H1 (cell line): ENCODE results near the gene S100P.

Experiments used
- CHD1 ChIP-seq: IDR thresholded peaks from 2 replicates; pipeline ENCODE4 v1.6.1; 2012; ENCODE audit warnings: low read depth, low read length, improper control_type of control experiment
- CTCF ChIP-seq, 3 experiments: IDR thresholded peaks; 1 replicate in 2 of 3; 2 replicates in 1 of 3; pipeline versions ENCODE4 v1.5.1 to v1.6.1; 2011; ENCODE audit warnings: low read length in 3 of 3, mild to moderate bottlenecking in 3 of 3, inconsistent platforms in 2 of 3, low read depth in 1 of 3, moderate library complexity in 1 of 3; ENCODE audit not compliant: insufficient read depth in 1 of 3; ENCODE audit errors: control extremely low read depth in 1 of 3
- EZH2 ChIP-seq: fragments of 200-600 bp; sonication (generic); IDR thresholded peaks from 2 replicates; pipeline ENCODE4 v1.7.1; 2012; ENCODE audit warnings: low read depth, mild to moderate bottlenecking, moderate library complexity, low read length, inconsistent platforms; ENCODE audit not compliant: severe bottlenecking
- FOSL1 ChIP-seq: IDR thresholded peaks from 2 replicates; pipeline ENCODE4 v1.6.1; 2011; ENCODE audit warnings: mild to moderate bottlenecking, low read depth, low read length, moderate library complexity; ENCODE audit not compliant: insufficient read depth
- POLR2A ChIP-seq, 2 experiments: IDR thresholded peaks; 1 replicate in 1 of 2; 2 replicates in 1 of 2; pipeline ENCODE4 v1.6.1; 2011; ENCODE audit warnings: low read depth in 2 of 2, low read length in 2 of 2, mild to moderate bottlenecking in 2 of 2; ENCODE audit errors: control extremely low read depth in 1 of 2
- RNF2 ChIP-seq: fragments of 200-900, 300-1000 bp; sonication (generic); IDR thresholded peaks from 2 replicates; pipeline ENCODE4 v1.7.1; 2016; ENCODE audit warnings: borderline replicate concordance, low read depth, mild to moderate bottlenecking, antibody characterized with exemption, low read length; ENCODE audit not compliant: poor library complexity, severe bottlenecking; ENCODE audit errors: missing control alignments
- TBP ChIP-seq: IDR thresholded peaks from 2 replicates; pipeline ENCODE4 v1.6.1; 2011; ENCODE audit warnings: low read depth, low read length, improper control_type of control experiment
- TEAD4 ChIP-seq: IDR thresholded peaks from 2 replicates; pipeline ENCODE4 v1.6.1; 2012; ENCODE audit warnings: low read depth, low read length, inconsistent platforms, mixed read lengths
- TF ChIP-seq, protein P1 (sequence below): IDR thresholded peaks from 2 replicates; pipeline ENCODE4 v1.6.1; 2012; ENCODE audit warnings: inconsistent platforms

DNA sequence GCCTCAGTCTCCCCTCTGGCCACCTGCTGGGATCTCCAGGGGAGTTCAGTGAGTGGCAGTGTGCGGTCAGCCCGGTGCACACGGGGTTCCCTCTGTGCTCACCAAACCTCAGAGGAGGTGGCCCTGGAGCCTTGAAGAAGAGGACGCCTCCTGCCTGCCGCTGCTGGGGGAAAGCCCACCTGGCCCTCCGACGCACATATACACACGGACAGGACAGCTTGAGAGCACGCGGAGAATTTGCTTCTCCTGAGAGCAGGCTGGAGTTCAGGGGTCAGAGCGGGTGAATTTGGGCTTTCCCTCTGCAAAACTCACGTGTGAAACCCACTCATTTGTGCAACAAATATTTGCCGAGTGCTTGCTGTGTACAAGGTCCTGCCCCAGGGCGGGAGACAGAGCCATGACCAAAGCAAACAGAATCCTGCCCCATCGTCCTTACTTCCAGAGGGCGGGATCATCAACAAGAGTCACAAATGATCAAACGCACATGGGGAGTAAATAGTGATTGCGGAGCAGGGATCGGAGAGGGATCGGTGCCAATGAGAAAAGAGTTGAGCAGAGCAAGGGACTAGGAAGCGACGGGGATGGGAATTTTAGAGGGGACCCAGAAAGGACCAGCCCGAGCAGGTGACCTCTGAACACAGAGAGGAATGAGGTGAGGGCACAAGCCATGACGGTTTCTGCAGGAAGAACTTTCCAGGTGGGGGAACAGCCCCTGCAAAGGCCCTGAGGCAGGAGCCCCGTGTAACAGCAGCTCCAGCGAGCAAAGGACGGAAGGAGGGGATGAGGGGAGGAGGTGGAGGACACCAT is 39.9 kb downstream of the S100P start:
- no peak for TF ChIP-seq CHD1
- TF ChIP-seq, protein P1, sequence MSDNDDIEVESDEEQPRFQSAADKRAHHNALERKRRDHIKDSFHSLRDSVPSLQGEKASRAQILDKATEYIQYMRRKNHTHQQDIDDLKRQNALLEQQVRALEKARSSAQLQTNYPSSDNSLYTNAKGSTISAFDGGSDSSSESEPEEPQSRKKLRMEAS = no peak
- TF ChIP-seq TBP = no peak
- TF ChIP-seq CTCF (IDR thresholded peaks at IDR 0.05; ENCODE audit: control extremely low read depth in 1 of 3, insufficient read depth in 1 of 3, low read depth in 1 of 3, low read length in 3 of 3) = no peak
- no peak for TF ChIP-seq EZH2
- no peak for TF ChIP-seq RNF2
- TF ChIP-seq POLR2A (IDR thresholded peaks at IDR 0.05; ENCODE audit: control extremely low read depth in 1 of 2, low read depth in 2 of 2, low read length in 2 of 2) = no peak
- TF ChIP-seq TEAD4 = no peak
- TF ChIP-seq FOSL1 = no peak
